ENCODE data around the gene TIMP2.

GRCh38 chr17:78944026-78944425, 18.8 kb upstream of the TIMP2 start:
- TF ChIP-seq GATA2 (IDR thresholded peaks at IDR 0.05; ENCODE audit: low read depth, low read length) (no peak), GATA3 (IDR thresholded peaks at IDR 0.05; ENCODE audit: low read depth, low read length) (no peak)
